T-helper 2 cell treated with Interferon-gamma antibody and Interleukin-4, amounts not matched to agents 100 ng/mL and 5 ng/mL, for 36 hours (primary cell): Measurements from ENCODE around the gene CPED1. TPM values are rescaled to one million over a fixed set of nuclear protein-coding genes. Genes with fewer than 3 reads are reported as not detected.
"Not testable (repeated sequence)": the region's sequence is repeated elsewhere in the genome, so short reads cannot be mapped to it uniquely, and the experiment has no call there.

Experiments used
- intact Hi-C: fragments of 100-400 bp; cut with micrococcal nuclease; formaldehyde crosslinking; loops from one replicate; pipeline ENCODE4 v1.15.1; 2023
- total RNA-seq: library from RNA; stranded (reverse); gene quantifications from 2 replicates; pipeline ENCODE4 v1.2.3, GENCODE V29; 2022

Gene CPED1
- total RNA-seq, 1 donor from 2014 or later, result not detected

- intact Hi-C loops, result no loop called here
Measured at GRCh38 chr7:121205777-121206176, 217.3 kb downstream of the CPED1 start.

GRCh38 chr7:121211253-121211652, 222.7 kb downstream of the CPED1 start:
- intact Hi-C loops, result no loop called here

- intact Hi-C loops, result no loop called here
Measured at GRCh38 chr7:121212036-121212435, 223.5 kb downstream of the CPED1 start.

GRCh38 chr7:121214657-121215056, 226.1 kb downstream of the CPED1 start:
- intact Hi-C loops, result no loop called here

GRCh38 chr7:121219026-121219425, 230.5 kb downstream of the CPED1 start:
- intact Hi-C loops, result no loop called here

GRCh38 chr7:121221108-121221507, 232.6 kb downstream of the CPED1 start:
- intact Hi-C loops, result not testable (repeated sequence)

GRCh38 chr7:121228779-121229178, 240.3 kb downstream of the CPED1 start:
- intact Hi-C loops, result no loop called here

GRCh38 chr7:121235201-121235600, 246.7 kb downstream of the CPED1 start:
- intact Hi-C loops, result no loop called here

GRCh38 chr7:121237601-121238000, 249.1 kb downstream of the CPED1 start:
- intact Hi-C loops, result no loop called here

GRCh38 chr7:121244120-121244870, 255.8 kb downstream of the CPED1 start:
- intact Hi-C loops, result no loop called here

- intact Hi-C loops, result not testable (repeated sequence)
Measured at GRCh38 chr7:121251367-121251766, 262.9 kb downstream of the CPED1 start.

- intact Hi-C loops, result not testable (repeated sequence)
Measured at GRCh38 chr7:121252523-121253235, 264.2 kb downstream of the CPED1 start.

GRCh38 chr7:121259826-121260225, 271.3 kb downstream of the CPED1 start:
- intact Hi-C loops, result no loop called here

GRCh38 chr7:121261207-121261884, 272.8 kb downstream of the CPED1 start:
- intact Hi-C loops, result no loop called here

GRCh38 chr7:121262221-121262620, 273.7 kb downstream of the CPED1 start:
- intact Hi-C loops, result no loop called here

GRCh38 chr7:121262969-121263368, 274.5 kb downstream of the CPED1 start:
- intact Hi-C loops, result no loop called here

GRCh38 chr7:121266307-121266894, 277.9 kb downstream of the CPED1 start:
- intact Hi-C loops, result no loop called here

GRCh38 chr7:121267612-121268011, 279.1 kb downstream of the CPED1 start:
- intact Hi-C loops, result no loop called here

GRCh38 chr7:121269798-121270197, 281.3 kb downstream of the CPED1 start:
- intact Hi-C loops, result no loop called here

GRCh38 chr7:121271098-121271497, 282.6 kb downstream of the CPED1 start:
- intact Hi-C loops, result no loop called here

GRCh38 chr7:121271916-121272315, 283.4 kb downstream of the CPED1 start:
- intact Hi-C loops, result no loop called here

GRCh38 chr7:121272676-121273075, 284.2 kb downstream of the CPED1 start:
- intact Hi-C loops, result no loop called here
